Measurements from ENCODE around the gene MEF2C.

MEF2C gene

GRCh38 chr5:88829054-88829453 is 53.9 kb downstream of the MEF2C start:
- Histone ChIP-seq H2AFZ (ENCODE audit: low read length) (no peak overlapping the region), H3K9ac (ENCODE audit: low read length) (peak overlapping the region; percentile 58), H3K79me2 (ENCODE audit: insufficient read depth, low read length) (peaks cover 42% of the 10 kb centered on the region), H3K9me3 (ENCODE audit: low read length) (no peaks in the 10 kb centered on the region), H3K27me3 (ENCODE audit: insufficient read depth, low read length) (no peaks in the 10 kb centered on the region), H3K27ac (ENCODE audit: low read depth, low read length, poor library complexity, severe bottlenecking) (peak overlapping the region; percentile 97), H3K4me2 (ENCODE audit: low read length) (peak overlapping the region; percentile 59), H3K4me1 (ENCODE audit: insufficient read depth, low read length, severe bottlenecking) (peaks cover 100% of the 10 kb centered on the region), H3K9me2 (ENCODE audit: low read depth, low read length) (no peaks in the 10 kb centered on the region), H3K36me3 (ENCODE audit: insufficient read depth, low read length) (no peaks in the 10 kb centered on the region), H3F3A (ENCODE audit: insufficient read depth, low read length) (peaks cover 10% of the 10 kb centered on the region), H4K20me1 (ENCODE audit: insufficient read depth, low read length) (no peaks in the 10 kb centered on the region), H3K4me3 (ENCODE audit: low read depth, low read length, poor library complexity, severe bottlenecking) (peak overlapping the region; percentile 59)
- TF ChIP-seq EZH2 (IDR thresholded peaks at IDR 0.05; ENCODE audit: borderline replicate concordance, low read length) (no peak), CTCF (IDR thresholded peaks at IDR 0.05; ENCODE audit: low read length) (peak; percentile 45; the same call in 1 of the 2 replicates)

GRCh38 chr5:88827997-88828396 is 55.0 kb downstream of the MEF2C start:
- Histone ChIP-seq H3K27me3 (ENCODE audit: insufficient read depth, low read length) (no peaks in the 10 kb centered on the region), H3K79me2 (ENCODE audit: insufficient read depth, low read length) (peaks cover 51% of the 10 kb centered on the region), H3F3A (ENCODE audit: insufficient read depth, low read length) (peaks cover 6% of the 10 kb centered on the region; the same call in 1 of the 2 replicates), H3K9me2 (ENCODE audit: low read depth, low read length) (no peaks in the 10 kb centered on the region), H3K4me2 (ENCODE audit: low read length) (peak overlapping the region; percentile 59), H2AFZ (ENCODE audit: low read length) (no peak overlapping the region), H3K27ac (ENCODE audit: low read depth, low read length, poor library complexity, severe bottlenecking) (peak overlapping the region; percentile 97), H3K9me3 (ENCODE audit: low read length) (no peaks in the 10 kb centered on the region), H3K36me3 (ENCODE audit: insufficient read depth, low read length) (peaks cover 5% of the 10 kb centered on the region; the same call in 1 of the 2 replicates), H4K20me1 (ENCODE audit: insufficient read depth, low read length) (no peaks in the 10 kb centered on the region), H3K9ac (ENCODE audit: low read length) (peak overlapping the region; percentile 42; the same call in 1 of the 2 replicates), H3K4me1 (ENCODE audit: insufficient read depth, low read length, severe bottlenecking) (peaks cover 100% of the 10 kb centered on the region), H3K4me3 (ENCODE audit: low read depth, low read length, poor library complexity, severe bottlenecking) (peak overlapping the region; percentile 59)
- TF ChIP-seq CTCF (IDR thresholded peaks at IDR 0.05; ENCODE audit: low read length) (no peak), EZH2 (IDR thresholded peaks at IDR 0.05; ENCODE audit: borderline replicate concordance, low read length) (no peak)

- H4K20me1 ChIP-seq (ENCODE audit: insufficient read depth, low read length), result no peaks in the 10 kb centered on the region
- peaks cover 100% of the 10 kb centered on the region for H3K4me1 ChIP-seq (ENCODE audit: insufficient read depth, low read length, severe bottlenecking)
- H3K27ac ChIP-seq (ENCODE audit: low read depth, low read length, poor library complexity, severe bottlenecking), result peak overlapping the region; percentile 97
- H3K9ac ChIP-seq (ENCODE audit: low read length), result peak overlapping the region; percentile 42
- no peaks in the 10 kb centered on the region for H3K27me3 ChIP-seq (ENCODE audit: insufficient read depth, low read length)
- H3K9me2 ChIP-seq (ENCODE audit: low read depth, low read length), result no peaks in the 10 kb centered on the region
- 0 out of 2 replicates have a peak, but pooled peaks cover 6% of the 10 kb centered on the region for H3F3A ChIP-seq (ENCODE audit: insufficient read depth, low read length)
- peaks cover 57% of the 10 kb centered on the region for H3K79me2 ChIP-seq (ENCODE audit: insufficient read depth, low read length)
- H3K4me3 ChIP-seq (ENCODE audit: low read depth, low read length, poor library complexity, severe bottlenecking), result peak overlapping the region; percentile 59
- peak overlapping the region; percentile 59 for H3K4me2 ChIP-seq (ENCODE audit: low read length)
- peaks cover 16% of the 10 kb centered on the region for H3K36me3 ChIP-seq (ENCODE audit: insufficient read depth, low read length)
- no peaks in the 10 kb centered on the region for H3K9me3 ChIP-seq (ENCODE audit: low read length)
- no peak overlapping the region for H2AFZ ChIP-seq (ENCODE audit: low read length)
- TF ChIP-seq CTCF (IDR thresholded peaks at IDR 0.05; ENCODE audit: low read length) (no peak), EZH2 (IDR thresholded peaks at IDR 0.05; ENCODE audit: borderline replicate concordance, low read length) (no peak)
These were observed 56.1 kb downstream of the MEF2C start for GRCh38 chr5:88826646-88827585.
